ENCODE data around the gene PAAF1.

PAAF1 gene

GRCh38 chr11:73950869-73951710 is 74.3 kb downstream of the PAAF1 start, which contains the start of gene DNAJB13:
TSS of gene DNAJB13 (plus strand) at chr11:73951026. CDS start at chr11:73951070, 44 bp downstream.
- no peak for TF ChIP-seq CTCF (IDR thresholded peaks at IDR 0.05; ENCODE audit: low read length, missing control alignments)
- no peak within 1 kb of the TSS for H3K4me3 ChIP-seq (replicated peaks; ENCODE audit: low read depth, low read length)
- DNase-seq (ENCODE audit: low read depth), result peak; percentile 58

- TF ChIP-seq CTCF (IDR thresholded peaks at IDR 0.05; ENCODE audit: low read length, missing control alignments), result no peak
- H3K4me3 ChIP-seq (replicated peaks; ENCODE audit: low read depth, low read length), result no peak overlapping the region
- no peak for DNase-seq (ENCODE audit: low read depth)
Observed at GRCh38 chr11:73951797-73952196, 75.0 kb downstream of the PAAF1 start.

- TF ChIP-seq CTCF (IDR thresholded peaks at IDR 0.05; ENCODE audit: low read length, missing control alignments), result no peak
- DNase-seq (ENCODE audit: low read depth), result no peak
- H3K4me3 ChIP-seq (replicated peaks; ENCODE audit: low read depth, low read length), result no peak overlapping the region
Observed at GRCh38 chr11:73956876-73957653, 80.3 kb downstream of the PAAF1 start.

- no peak overlapping the region for H3K4me3 ChIP-seq (replicated peaks; ENCODE audit: low read depth, low read length)
- DNase-seq (ENCODE audit: low read depth), result no peak
- no peak for TF ChIP-seq CTCF (IDR thresholded peaks at IDR 0.05; ENCODE audit: low read length, missing control alignments)
Observed at GRCh38 chr11:73957654-73958361, 81.0 kb downstream of the PAAF1 start.

- no peak for TF ChIP-seq CTCF (IDR thresholded peaks at IDR 0.05; ENCODE audit: low read length, missing control alignments)
- no peak overlapping the region for H3K4me3 ChIP-seq (replicated peaks; ENCODE audit: low read depth, low read length)
- DNase-seq (ENCODE audit: low read depth), result no peak
Observed at GRCh38 chr11:73958521-73959141, 81.8 kb downstream of the PAAF1 start.

- DNase-seq (ENCODE audit: low read depth), result no peak
- no peak overlapping the region for H3K4me3 ChIP-seq (replicated peaks; ENCODE audit: low read depth, low read length)
- TF ChIP-seq CTCF (IDR thresholded peaks at IDR 0.05; ENCODE audit: low read length, missing control alignments), result no peak
Observed at GRCh38 chr11:73961321-73961720, 84.5 kb downstream of the PAAF1 start.

All from fibroblast of pulmonary artery (primary cell).